Endodermal cell (in vitro differentiated cells): ENCODE data around the gene MCF2L2. TPM values are rescaled to one million over a fixed set of nuclear protein-coding genes. Genes with fewer than 3 reads are reported as not detected.

Experiments used
- DNase-seq: peaks from one replicate; pipeline ENCODE4 v3.0.0-alpha.2; 2017
- H3K27ac ChIP-seq: 2 replicates; pipeline ENCODE4 v1.5.1; 2013; ENCODE audit warnings: mild to moderate bottlenecking, low read depth, low read length, moderate library complexity
- H3K27me3 ChIP-seq: 2 replicates; pipeline ENCODE4 v1.6.1; 2013; ENCODE audit warnings: mild to moderate bottlenecking, low read length, moderate library complexity; ENCODE audit not compliant: insufficient read depth, control insufficient read depth, poor library complexity, severe bottlenecking
- H3K36me3 ChIP-seq: 2 replicates; pipeline ENCODE4 v1.7.0; 2013; ENCODE audit warnings: mild to moderate bottlenecking, low read length, moderate library complexity; ENCODE audit not compliant: control insufficient read depth, insufficient read depth
- H3K4me1 ChIP-seq: one replicate; pipeline ENCODE4 v1.7.0; 2013; ENCODE audit warnings: low read length; ENCODE audit not compliant: control insufficient read depth, insufficient read depth
- H3K4me3 ChIP-seq: 2 replicates; pipeline ENCODE4 v1.5.1; 2013; ENCODE audit warnings: mild to moderate bottlenecking, low read length, moderate library complexity
- H3K9ac ChIP-seq: 2 replicates; pipeline ENCODE4 v1.6.1; 2013; ENCODE audit warnings: mild to moderate bottlenecking, low read length, moderate library complexity; ENCODE audit not compliant: poor library complexity, severe bottlenecking; ENCODE audit errors: extremely low read depth
- H3K9me3 ChIP-seq: 2 replicates; pipeline ENCODE4 v1.6.1; 2013; ENCODE audit warnings: mild to moderate bottlenecking, low read length, moderate library complexity; ENCODE audit not compliant: control insufficient read depth
- H3K27ac Mint-ChIP-seq: 2 replicates; pipeline ENCODE4 v1.8.0; 2020; ENCODE audit warnings: mixed read lengths
- H3K27me3 Mint-ChIP-seq: 2 replicates; pipeline ENCODE4 v1.8.0; 2021; ENCODE audit warnings: mild to moderate bottlenecking, mixed read lengths; ENCODE audit not compliant: insufficient read depth
- H3K36me3 Mint-ChIP-seq: 2 replicates; pipeline ENCODE4 v1.8.0; 2020; ENCODE audit warnings: low read depth, mixed read lengths
- H3K4me1 Mint-ChIP-seq: 2 replicates; pipeline ENCODE4 v1.8.0; 2020; ENCODE audit warnings: mixed read lengths
- H3K4me3 Mint-ChIP-seq: 2 replicates; pipeline ENCODE4 v1.8.0; 2020; ENCODE audit warnings: mild to moderate bottlenecking, moderate library complexity, mixed read lengths
- H3K9me3 Mint-ChIP-seq: 2 replicates; pipeline ENCODE4 v1.8.0; 2020; ENCODE audit warnings: mild to moderate bottlenecking, mixed read lengths
- WGBS, 2 experiments: methylation state at CpG; one replicate each; pipeline versions ENCODE4 v1.1.5 to v1.1.7; 2013; ENCODE audit warnings: missing lambda C conversion rate in 2 of 2, mixed read lengths in 1 of 2; ENCODE audit not compliant: insufficient coverage in 1 of 2, insufficient read length in 1 of 2; 5-methylcytosine and 5-hydroxymethylcytosine counted together
- total RNA-seq, 2 donors: library from RNA; stranded (reverse); fragmentation: NEBNext Ultra II Directional in 1 of 2; extraction: Animal tissue kit (Norgen Biotek cat#: 25700) in 1 of 2; gene quantifications; 2 replicates in 1 of 2; 3 replicates in 1 of 2; pipeline ENCODE4 v1.2.1, GENCODE V29; 2021
- TF ChIP-seq, protein P1 (sequence below): fragments of 200-600 bp; sonication (generic); conservative IDR thresholded peaks from 2 replicates; pipeline ENCODE4 v1.5.0; 2021; ENCODE audit warnings: antibody characterized with exemption, mild to moderate bottlenecking

Gene MCF2L2
- total RNA-seq, 2 donors from 2014 or later: 72.6 to 86.5 TPM

DNA sequence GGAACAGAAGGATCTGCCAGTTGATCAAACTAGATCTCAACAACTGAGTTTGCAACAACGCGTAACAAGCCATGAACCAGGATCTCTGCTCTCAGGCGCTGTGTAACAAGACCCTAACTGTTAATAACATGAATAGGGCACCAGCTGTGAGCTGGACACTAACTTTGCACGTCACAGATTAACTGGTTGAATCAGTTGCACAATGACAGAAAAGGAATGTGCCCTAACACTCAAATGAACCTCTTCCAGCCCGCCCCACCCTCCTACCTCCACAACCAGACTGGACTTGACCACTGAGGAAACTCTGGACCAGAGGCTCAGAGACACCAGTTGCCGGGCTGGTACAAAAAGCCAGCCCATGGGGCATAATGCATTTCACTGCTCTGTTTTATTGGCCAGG, 34.3 kb downstream of the MCF2L2 start:
- Histone ChIP-seq H3K27ac (peak overlapping the region; percentile 12), H3K4me1 (peaks cover 16% of the 10 kb centered on the region), H3K9me3 (no peaks in the 10 kb centered on the region), H3K4me3 (no peak overlapping the region), H3K9ac (no peak overlapping the region), H3K36me3 (peaks cover 77% of the 10 kb centered on the region), H3K27me3 (no peaks in the 10 kb centered on the region)
- TF ChIP-seq, protein P1, sequence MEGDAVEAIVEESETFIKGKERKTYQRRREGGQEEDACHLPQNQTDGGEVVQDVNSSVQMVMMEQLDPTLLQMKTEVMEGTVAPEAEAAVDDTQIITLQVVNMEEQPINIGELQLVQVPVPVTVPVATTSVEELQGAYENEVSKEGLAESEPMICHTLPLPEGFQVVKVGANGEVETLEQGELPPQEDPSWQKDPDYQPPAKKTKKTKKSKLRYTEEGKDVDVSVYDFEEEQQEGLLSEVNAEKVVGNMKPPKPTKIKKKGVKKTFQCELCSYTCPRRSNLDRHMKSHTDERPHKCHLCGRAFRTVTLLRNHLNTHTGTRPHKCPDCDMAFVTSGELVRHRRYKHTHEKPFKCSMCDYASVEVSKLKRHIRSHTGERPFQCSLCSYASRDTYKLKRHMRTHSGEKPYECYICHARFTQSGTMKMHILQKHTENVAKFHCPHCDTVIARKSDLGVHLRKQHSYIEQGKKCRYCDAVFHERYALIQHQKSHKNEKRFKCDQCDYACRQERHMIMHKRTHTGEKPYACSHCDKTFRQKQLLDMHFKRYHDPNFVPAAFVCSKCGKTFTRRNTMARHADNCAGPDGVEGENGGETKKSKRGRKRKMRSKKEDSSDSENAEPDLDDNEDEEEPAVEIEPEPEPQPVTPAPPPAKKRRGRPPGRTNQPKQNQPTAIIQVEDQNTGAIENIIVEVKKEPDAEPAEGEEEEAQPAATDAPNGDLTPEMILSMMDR: no peak
- Mint-ChIP-seq H3K36me3 (peaks cover 24% of the 10 kb centered on the region), H3K4me3 (no peak overlapping the region), H3K9me3 (no peaks in the 10 kb centered on the region), H3K27ac (peak overlapping the region; percentile 31), H3K4me1 (peaks cover 58% of the 10 kb centered on the region), H3K27me3 (no peaks in the 10 kb centered on the region)
- 80 to 92% methylated on average over 5 to 6 of the region's 6 CpGs for WGBS, 2 experiments
- DNase-seq: no peak

DNA sequence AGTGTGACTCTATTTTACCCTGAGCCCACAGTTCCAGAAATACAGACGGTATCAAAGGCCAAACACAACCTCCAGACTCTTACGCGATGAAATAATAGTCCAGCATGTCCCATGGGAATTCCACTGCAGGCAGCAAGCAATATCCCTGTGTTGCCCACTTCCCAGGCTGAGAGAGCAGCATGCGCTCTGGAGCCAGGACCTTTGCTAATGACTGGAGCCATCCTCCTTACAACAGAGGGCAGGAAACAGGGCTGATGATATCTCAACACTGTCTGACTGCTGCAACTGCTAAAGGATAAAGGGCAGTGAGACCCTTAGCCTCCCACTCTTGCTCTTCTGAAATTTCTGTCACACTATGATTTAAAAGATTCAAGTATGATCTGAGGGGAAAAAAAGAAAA, 34.8 kb downstream of the MCF2L2 start:
- H3K27me3 Mint-ChIP-seq: no peaks in the 10 kb centered on the region
- no peaks in the 10 kb centered on the region for H3K9me3 Mint-ChIP-seq
- Histone ChIP-seq H3K4me1 (peaks cover 16% of the 10 kb centered on the region), H3K27ac (peak overlapping the region; percentile 12), H3K9me3 (no peaks in the 10 kb centered on the region), H3K9ac (no peak overlapping the region), H3K27me3 (no peaks in the 10 kb centered on the region), H3K36me3 (peaks cover 77% of the 10 kb centered on the region), H3K4me3 (no peak overlapping the region)
- 96% methylated on average over 3 to 4 of the region's 4 CpGs for WGBS, 2 experiments
- TF ChIP-seq, protein P1: no peak
- H3K36me3 Mint-ChIP-seq: peaks cover 30% of the 10 kb centered on the region
- DNase-seq: no peak
- H3K27ac Mint-ChIP-seq: peak overlapping the region; percentile 31
- no peak overlapping the region for H3K4me3 Mint-ChIP-seq
- peaks cover 57% of the 10 kb centered on the region for H3K4me1 Mint-ChIP-seq

DNA sequence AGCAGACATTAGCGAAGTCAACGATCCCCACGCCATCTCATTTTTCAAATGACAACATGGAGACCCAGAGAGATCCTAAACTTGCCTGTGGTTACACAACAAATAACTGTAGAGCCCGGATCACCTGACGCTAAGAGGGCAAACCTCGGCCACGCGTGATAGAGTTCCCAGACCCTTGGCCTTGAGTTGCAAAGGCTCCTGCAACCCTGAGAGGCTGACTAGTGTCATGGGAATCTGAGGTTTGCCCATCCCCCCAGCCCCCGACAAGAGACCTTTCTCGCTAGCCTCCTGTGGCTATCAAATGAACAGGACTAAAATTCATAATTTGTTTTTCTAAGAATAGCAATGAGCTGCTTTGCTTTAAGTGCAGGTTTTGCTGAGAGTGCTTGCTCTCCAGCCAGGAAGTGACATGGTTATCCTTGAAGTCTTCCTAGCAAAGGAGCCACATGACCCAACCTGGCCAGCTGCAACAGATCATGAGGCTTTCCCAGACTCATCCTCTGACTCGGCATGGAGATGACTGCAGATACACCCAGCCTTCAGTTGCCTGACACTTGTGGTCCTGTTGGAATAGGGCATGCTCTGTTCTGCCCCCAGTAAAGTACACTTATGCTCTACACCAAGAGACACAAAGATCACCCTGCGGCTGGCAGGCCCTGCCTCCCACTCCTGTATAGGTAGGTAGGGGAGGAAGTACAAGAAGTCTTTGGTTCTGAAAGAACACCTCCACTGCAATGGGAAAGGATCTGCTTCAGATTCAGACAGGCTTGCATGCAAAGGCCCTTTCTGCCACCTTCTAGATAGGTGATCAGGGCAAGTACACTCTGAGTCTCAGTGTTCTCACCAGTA, 36.0 kb downstream of the MCF2L2 start:
- 91 to 92% methylated on average over 12 of the region's 12 CpGs for WGBS, 2 experiments
- H3K27ac ChIP-seq: no peak overlapping the region
- H3K4me3 ChIP-seq: no peak overlapping the region
- H3K4me1 ChIP-seq: peaks cover 16% of the 10 kb centered on the region
- no peak overlapping the region for H3K9ac ChIP-seq
- H3K9me3 ChIP-seq: no peaks in the 10 kb centered on the region
- peaks cover 56% of the 10 kb centered on the region for H3K4me1 Mint-ChIP-seq
- H3K4me3 Mint-ChIP-seq: no peak overlapping the region
- TF ChIP-seq, protein P1: no peak
- peaks cover 80% of the 10 kb centered on the region for H3K36me3 ChIP-seq
- H3K27me3 Mint-ChIP-seq: no peaks in the 10 kb centered on the region
- peaks cover 37% of the 10 kb centered on the region for H3K36me3 Mint-ChIP-seq
- no peak for DNase-seq
- no peaks in the 10 kb centered on the region for H3K27me3 ChIP-seq
- no peaks in the 10 kb centered on the region for H3K9me3 Mint-ChIP-seq
- peak overlapping the region; percentile 60 for H3K27ac Mint-ChIP-seq
